Measurements from ENCODE around the gene HERC5.
"Not testable (repeated sequence)": the region's sequence is repeated elsewhere in the genome, so short reads cannot be mapped to it uniquely, and the experiment has no call there.

HERC5 gene

DNA sequence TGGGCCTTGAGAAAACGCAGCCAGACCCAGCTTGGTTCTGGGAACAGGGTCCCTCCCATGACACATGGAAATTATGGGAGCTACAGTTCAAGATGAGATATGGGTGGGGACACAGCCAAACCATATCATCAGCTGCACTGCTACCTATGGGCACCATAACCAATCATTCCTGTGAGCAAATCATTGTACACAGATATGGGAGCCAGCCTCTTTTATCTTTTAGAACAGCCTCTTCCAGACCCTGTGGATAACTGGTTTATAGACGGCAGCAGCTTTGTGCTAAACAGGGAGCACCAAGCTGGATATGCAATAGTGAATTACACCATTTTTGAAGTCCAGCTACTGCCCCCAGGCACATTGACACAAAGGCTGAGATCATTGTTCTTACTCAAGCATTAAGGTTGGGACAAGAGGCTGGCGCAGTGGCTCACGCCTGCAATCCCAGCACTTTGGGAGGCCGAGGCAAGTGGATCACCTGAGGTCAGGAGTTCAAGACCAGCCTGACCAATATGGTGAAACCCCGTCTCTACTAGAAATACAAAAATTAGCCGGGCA is 8.6 kb upstream of the HERC5 start:
- DNase-seq (ENCODE audit: low spot score) = not testable (repeated sequence)

DNA sequence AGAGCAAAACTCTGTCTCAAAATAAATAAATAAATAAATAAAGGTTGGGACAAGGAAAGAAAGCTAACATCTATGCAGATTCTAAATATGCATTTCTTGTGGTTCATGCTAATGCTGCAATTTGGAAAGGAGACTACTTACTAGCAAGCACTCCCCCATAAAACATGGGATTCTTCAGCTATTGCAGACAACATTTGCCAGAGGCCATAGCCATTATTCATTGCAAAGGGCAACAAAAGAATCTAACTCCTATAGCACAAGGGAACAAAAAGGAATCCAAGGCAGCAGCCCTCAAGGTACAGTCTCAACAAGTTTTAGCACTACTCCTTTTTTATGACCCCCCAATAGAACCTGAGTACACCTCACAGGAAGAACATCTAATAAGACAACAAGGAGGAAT is 8.0 kb upstream of the HERC5 start:
- DNase-seq (ENCODE audit: low spot score) = no peak

DNA sequence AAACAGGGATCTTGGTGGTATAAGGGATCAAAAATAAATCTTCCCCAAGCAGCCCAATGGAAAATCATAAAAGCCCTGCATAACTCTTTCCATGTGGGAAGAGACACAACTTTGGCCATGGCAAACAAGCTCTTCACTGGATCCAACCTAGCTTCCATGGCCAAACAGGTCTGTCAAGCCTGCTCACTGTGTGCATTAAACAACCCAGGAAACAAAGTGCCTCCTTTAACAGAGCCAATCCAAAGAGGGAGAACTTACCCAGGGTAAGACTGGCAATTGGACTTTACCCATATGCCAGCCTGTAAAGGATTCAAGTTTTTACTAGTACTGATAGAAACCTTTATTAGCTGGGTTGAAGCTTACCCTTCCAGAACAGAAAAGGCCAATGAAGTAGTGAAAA is 7.6 kb upstream of the HERC5 start:
- DNase-seq (ENCODE audit: low spot score) = no peak

DNA sequence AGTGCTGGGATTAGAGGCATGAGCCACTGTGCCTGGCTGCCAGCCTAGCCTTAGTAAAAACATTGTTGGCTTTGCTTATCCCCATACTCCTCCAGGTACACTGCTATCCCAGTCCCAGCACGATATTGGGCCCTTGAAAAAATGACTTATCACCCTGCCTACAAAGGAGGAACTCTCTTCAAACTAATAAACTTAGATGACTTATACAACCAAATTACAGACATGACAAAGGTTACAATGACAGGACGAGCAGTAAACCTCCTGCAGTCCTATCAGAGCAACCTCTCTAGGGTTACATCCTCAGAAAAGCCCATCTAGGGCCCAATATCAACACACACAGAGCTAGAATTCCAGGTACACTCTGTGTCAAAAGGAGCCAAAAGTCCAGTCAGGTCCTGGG is 5.7 kb upstream of the HERC5 start:
- no peak for DNase-seq (ENCODE audit: low spot score)

DNA sequence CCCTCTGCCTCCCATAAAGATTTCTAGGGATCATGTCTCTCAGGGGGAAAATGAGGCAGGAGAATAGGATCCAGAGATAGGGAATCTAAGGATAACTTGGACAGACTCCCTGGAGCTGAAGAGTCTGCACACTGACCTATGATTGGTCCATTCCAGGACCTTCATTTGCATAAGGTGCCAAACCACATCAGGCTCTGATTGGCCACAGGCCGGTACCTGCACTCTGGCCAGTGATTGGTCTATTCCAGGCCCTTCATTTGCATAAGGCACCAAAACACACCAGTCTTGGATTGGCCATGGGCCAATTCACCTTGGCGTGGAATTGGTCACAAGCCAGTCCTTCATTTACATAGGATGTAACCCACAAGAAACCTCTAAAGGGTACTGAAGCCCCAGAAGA is 4.0 kb upstream of the HERC5 start:
- DNase-seq (ENCODE audit: low spot score) = no peak

DNA sequence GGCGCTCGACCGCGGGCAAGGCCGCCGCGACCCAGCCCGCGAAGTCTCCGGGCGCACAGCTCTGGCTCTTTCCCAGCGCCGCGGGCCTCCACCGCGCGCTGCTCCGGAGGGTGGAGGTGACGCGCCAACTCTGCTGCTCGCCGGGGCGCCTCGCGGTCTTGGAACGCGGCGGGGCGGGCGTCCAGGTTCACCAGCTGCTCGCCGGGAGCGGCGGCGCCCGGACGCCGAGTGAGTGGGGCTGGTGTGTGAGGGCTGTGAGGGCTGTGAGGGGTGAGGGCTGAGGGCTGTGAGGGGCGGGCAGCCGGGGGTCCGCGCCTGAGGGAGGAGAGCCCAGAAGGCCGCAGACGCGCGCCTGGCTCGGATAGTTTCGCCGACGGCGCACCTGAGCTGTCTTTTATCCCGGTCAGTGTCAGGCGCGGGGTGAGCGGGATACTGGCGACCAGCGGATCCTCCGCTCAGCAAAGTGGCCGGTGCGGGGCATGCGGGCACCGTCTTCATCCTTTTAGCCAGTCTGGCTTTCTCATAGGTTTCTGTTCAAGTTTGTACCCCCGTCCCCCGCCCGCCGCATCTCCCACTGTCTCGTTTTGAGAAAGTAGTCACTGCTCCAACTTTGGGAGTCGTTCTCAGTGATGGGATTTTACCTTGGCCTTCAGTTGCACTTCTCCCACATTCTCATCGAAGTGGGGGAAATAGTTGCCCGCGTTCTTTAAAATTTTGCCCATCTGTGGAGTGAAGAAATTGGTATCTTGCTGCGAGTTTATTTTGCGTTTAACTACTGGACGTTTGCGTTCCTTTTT is 586 bp downstream of the HERC5 start:
- peak; percentile 27 for DNase-seq (ENCODE audit: low spot score)

DNA sequence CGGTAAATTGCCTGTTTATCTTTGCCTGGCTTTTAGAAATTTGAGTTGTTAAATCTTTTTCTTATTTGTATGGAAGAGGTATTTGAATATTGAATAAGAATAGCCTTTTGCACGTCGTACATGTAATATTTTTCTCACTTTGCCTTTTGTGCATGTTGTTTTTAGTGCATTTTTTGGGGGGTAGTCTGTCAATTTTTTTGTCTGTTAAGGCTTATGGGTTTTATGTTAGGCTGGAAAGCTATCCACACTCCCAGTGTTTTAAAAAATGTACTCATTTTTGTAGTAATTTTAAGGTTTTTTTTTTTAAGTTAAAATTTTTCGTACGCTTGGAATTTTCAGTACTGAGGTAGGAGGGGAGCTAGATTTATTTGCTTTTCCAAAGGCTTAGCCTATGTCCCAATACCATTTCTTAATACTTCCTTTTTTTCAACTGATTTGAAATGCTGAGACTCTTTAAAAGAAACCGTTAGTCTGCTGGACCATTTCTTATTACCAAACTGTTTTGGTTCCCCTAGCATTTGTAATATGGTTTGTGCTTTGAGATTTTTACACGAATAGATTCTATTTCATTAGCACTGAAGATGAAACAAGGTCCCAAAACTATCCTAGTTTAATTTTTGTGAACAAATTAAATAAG is 1.3 kb downstream of the HERC5 start:
- no peak for DNase-seq (ENCODE audit: low spot score)

DNA sequence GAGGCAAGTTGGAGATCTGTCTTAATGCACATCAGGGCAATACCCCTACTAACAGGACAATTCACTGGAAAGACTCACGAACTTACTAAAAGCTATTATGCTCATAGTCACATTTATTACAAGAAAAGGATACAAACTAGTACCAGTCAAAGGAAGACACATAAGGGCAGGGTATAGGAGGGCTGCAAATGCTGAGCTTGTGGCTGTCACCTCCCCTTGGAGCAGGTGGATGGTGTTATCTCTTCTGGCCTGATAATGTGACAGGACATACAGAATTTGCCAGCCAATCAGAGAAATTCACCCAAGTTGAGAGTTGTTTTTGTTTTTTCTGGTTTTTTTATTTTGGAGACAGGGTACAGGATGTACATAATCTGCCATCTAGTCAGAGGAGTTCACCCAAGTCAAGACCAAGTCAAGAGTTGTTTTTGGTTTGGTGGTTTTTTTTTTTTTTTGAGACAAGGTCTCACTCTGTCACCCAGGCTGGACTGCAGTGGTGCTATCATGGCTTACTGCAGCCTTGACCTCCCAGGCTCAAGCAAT is 8.8 kb downstream of the HERC5 start:
- no peak for DNase-seq (ENCODE audit: low spot score)

DNA sequence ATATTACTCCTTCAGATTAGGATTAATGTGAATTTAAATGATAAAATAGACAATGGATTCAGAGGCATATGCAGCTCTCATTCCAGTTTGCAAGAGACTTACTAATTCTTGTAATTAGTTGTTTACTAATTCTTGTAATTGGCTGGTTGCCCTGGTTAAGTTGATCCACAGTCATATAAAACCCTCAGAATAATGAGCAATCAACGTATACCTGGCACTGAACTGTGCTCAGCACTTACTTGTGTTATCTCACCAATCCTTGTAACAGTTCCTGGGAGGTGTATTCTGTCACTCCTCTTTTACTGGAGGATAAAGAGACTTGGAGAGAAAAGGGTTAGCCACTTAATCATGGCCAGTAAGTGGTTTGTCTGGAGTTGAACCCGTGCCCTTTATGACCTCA is 10.5 kb downstream of the HERC5 start:
- DNase-seq (ENCODE audit: low spot score) = no peak

DNA sequence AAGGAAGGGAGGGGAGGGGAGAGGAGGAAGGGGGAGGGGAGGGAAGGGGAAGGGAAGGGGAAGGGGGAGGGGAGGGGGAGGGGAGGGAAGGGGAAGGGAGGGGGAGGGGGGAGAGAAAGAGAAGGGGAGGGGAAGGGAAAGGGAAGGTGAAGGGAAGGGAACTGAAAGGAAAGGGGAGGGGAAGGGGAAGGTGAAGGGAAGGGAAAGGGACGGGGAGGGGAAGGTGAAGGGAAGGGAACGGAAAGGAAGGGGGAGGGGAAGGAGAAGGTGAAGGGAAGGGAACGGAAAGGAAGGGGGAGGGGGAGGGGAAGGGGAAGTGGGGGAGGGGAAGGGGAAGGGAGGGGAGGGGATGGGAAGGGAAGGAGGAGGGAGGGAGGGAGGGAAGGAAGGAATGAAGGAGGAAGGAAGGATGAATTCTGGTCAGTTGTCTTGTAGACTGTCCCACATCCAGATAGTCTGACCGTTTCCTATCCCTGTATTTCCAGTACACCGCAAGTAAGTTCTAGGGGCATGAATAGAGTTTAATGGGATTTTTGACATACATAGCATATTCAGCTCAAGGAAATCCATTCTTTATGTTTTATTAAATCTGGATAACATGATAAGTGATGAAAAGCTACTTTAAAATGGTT is 20.4 kb downstream of the HERC5 start:
- DNase-seq (ENCODE audit: low spot score) = no peak

DNA sequence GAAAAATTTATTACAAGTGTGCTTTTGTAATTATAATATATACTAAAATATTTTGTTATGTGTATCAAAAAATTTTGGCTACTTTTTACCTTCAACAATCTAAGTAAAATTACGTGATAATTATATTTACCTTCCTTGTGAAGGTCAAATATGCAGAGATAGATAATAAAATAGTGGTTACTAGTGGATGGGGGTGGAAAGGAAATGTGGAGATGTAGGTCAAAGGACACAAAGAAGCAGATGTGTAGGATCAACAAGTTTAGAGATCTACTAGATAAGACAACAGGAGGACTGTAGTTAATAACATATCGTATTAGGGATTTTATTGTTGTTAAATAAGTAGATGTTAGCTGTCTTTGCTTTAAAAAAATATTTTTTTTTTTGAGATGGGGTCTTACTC is 21.3 kb downstream of the HERC5 start:
- no peak for DNase-seq (ENCODE audit: low spot score)

DNA sequence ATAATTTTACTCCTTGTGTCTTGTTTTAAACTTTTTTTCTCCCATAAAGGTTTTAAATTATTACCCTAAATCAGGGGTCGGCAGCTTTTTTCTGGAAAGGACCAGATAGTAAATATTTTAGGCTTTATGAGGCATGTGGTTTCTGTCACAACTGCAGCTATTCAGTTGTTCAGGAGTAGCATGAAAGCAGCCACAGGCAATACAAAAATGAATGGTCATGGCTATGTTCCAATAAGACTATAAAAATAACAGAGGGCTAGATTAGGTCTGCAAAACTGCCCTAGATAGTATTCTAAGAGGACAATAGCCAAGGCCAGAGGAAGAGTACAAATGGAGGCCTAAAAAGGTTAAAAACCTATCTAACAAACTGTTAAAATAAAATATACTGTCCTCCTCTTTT is 24.6 kb downstream of the HERC5 start:
- DNase-seq (ENCODE audit: low spot score) = no peak

DNA sequence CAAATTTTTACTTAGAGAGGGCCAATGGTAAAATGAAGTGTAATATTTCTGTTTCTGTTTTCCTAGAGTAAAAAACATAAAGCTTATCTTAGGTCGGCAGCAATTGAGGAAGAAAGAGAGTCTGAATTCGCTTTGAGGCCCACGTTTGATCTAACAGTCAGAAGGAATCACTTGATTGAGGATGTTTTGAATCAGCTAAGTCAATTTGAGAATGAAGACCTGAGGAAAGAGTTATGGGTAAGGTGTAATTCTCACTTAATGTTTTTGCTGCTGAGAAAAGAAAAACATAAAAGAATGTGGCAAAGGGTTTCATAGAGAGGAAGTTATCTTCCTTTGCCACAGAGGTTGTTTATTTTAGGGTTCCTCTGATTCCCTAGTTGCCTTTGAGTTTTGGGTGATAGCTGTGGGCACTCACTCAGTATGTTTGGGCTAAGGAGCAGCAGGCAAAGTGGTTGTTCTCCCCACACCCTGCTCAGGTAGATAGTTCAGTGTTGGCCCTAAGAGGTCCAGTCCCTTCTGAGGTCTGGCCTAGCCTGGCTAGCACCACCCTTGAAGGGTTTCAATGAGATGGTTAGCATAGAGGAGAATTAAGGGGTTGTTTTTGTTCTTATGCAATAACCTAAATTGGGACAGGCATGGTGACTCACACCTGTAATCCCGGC is 32.3 kb downstream of the HERC5 start:
- DNase-seq (ENCODE audit: low spot score) = no peak

DNA sequence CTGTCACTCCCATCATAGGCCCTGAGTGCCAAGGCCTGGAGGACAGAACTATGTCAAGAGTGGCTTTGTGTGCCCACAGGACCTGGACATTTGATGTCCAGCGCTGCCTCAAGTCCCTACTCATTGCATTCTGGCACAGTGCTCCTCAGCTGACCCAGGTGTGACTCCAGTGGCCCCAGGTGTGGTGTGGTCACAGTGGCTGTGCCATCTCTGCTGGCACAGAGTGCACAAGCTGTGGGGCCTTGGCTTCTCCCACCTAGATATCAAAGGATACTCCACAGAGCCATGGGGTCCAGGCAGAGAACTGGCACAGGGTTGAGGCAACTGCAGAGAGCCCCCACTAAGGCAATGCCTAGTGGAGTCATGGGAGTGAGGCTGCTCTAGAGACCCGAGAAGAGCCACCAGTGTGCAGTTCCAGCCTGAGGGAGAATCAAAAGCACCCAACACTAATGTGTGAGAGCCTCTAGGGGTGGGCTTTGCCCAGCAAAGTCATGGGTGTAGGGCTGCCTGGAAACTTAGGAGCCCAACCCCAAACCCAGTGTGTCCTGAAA is 41.0 kb downstream of the HERC5 start:
- no peak for DNase-seq (ENCODE audit: low spot score)

DNA sequence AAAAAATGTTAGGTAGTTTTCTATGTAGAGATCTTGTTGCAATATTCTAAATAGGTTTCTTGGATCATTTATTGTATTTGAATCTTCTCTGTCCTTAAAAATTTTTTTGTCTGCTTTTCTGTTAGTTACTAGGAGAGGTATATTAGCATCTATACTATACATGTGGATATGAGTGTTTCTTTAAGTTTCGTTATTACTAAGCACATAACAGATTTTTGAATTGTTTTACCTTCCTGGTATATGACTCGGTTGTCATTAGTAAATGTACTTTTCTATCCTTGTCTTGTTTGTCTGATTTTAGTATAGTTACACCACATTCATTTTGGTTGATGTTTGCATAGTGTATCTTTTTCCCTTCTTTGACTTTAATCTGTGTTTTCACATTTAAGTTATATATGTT is 46.4 kb downstream of the HERC5 start:
- DNase-seq (ENCODE audit: low spot score) = no peak

DNA sequence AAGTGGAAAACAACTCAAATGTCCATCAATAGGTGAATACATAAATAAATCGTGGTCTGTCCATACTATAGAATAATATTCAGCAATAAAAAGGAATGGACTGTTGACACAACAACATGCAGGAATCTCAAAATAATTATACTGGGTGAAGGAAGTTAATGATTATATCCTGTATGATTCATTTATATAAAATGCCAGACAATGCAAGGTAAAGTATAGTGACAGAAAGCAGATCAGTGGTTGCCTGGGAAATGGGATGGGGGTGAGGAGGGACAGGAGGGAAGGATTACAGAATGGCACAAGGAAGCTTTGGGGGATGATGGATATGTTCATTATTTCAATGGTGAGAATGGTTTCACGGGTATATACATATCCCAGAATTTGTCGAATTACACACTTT is 54.3 kb downstream of the HERC5 start:
- DNase-seq (ENCODE audit: low spot score) = no peak

DNA sequence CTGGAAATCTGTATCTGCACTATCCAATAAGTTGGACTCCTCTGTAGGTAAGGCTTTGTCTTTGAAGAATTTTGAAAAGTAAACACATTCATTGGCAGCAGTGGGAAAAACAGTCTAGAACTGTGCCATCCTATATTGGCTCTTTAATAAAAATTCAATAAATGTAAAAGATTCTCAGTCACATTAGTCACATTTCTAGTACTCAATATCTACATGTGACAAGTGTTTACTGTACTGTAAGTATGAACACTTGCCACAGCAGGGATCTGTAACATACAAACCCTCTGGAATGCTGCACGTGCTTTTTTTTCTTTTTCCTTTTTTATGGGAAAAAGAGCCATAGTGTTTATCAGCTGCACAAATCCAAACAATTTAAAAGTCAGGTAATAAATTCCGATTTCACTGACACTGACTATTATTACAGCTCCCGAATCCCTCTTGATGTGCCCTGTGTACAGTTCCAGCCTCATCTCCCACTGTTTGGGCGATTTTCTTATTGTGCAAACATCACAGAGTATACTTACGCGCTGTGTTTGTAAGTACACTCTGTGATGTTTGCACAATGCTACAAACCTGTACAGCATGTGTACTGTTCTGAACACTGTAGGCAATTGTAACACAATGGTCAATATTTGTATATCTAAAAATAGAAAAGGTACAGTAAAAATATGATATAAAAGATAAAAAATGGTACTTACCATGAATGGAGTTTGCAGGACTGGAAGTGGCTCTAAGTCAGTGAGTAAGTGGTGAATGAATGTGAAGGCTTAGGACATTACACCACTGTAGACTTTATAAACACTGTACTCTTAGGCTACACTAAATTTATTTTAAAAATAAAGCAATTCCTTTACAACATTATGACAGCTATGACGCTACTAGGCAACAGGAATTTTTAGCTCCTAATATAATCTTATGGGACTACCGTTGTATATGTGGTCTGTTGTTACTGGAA is 57.9 kb downstream of the HERC5 start:
- no peak for DNase-seq (ENCODE audit: low spot score)

DNA sequence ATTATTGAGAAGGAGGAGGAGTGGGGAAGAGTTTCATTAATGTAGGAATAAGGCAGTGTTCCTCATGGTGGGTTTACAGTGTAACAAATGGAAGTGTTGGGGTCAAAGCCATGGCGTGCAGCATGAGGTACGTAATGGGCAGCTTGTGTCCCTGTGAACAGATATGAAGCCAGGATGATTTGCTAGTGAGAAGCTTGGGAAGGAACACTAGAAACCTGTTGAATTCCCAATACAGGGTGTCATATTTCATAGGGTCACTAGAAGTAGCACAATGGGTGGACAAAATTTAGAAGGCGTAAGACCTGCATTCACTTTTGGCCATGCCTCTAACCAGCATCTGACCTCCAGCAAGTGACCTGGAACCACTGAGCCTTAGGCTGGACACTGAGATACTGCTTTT is 59.8 kb downstream of the HERC5 start:
- no peak for DNase-seq (ENCODE audit: low spot score)

DNA sequence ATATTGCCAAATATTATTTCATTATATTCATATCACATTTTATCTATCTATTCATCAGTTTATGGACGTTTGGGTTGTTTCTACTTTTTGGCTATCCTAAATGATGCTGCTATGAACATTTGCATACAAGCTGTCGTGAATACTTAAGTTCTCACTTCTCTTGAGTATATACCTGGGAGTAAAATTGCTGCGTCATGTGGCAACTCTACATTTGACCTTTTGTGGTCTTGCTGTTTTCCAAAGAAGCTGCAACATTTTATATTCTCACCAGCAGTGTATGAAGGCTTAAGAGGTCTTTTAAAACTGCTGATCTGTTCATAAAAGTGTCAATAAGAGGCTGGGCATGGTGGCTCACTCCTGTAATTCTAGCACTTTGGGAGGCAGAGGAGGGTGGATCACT is 60.9 kb downstream of the HERC5 start:
- no peak for DNase-seq (ENCODE audit: low spot score)

DNA sequence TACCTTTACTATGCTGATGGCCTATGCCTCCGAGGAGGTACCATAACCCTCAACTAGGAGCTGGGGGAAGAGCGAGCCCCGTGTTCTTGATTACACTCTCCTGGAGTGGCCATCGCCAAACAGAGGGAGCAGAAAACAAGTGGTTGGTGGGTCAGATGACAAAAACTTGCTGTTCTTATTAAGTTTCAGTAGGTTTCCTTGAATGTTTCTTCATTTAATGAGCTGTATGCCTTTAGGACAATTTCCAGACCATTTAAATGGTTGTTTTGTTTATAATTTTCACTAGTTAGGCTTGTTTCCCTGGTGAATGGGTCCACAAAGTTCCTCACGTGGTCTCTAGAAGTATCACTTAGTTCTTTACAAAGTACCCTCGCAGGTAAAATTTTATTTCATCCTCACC is 62.0 kb downstream of the HERC5 start:
- DNase-seq (ENCODE audit: low spot score) = no peak

All from AG08395 (cell line).